Ishikawa (cell line): ENCODE measurements around the gene ELF3.

ENCODE experiments used
- CEBPB ChIP-seq: IDR thresholded peaks from 2 replicates; pipeline ENCODE4 v1.6.1; 2012
- CREB1 ChIP-seq: IDR thresholded peaks from 2 replicates; pipeline ENCODE4 v1.6.1; 2012; ENCODE audit warnings: low read depth
- EGR1 ChIP-seq: IDR thresholded peaks from 2 replicates; pipeline ENCODE4 v1.6.1; 2012
- EP300 ChIP-seq: IDR thresholded peaks from 2 replicates; pipeline ENCODE4 v1.6.1; 2012; ENCODE audit warnings: borderline replicate concordance
- FOXM1 ChIP-seq: IDR thresholded peaks from 2 replicates; pipeline ENCODE4 v1.6.1; 2012; ENCODE audit warnings: low read depth, borderline replicate concordance
- NFIC ChIP-seq: IDR thresholded peaks from 2 replicates; pipeline ENCODE4 v1.6.1; 2012
- RAD21 ChIP-seq: IDR thresholded peaks from 2 replicates; pipeline ENCODE4 v1.6.1; 2012; ENCODE audit warnings: low read depth
- TAF1 ChIP-seq: IDR thresholded peaks from 2 replicates; pipeline ENCODE4 v1.6.1; 2012; ENCODE audit warnings: low read depth, mild to moderate bottlenecking
- TCF12 ChIP-seq: IDR thresholded peaks from 2 replicates; pipeline ENCODE4 v1.6.1; 2012; ENCODE audit warnings: low read depth
- TEAD4 ChIP-seq: IDR thresholded peaks from 2 replicates; pipeline ENCODE4 v1.6.1; 2012
- USF1 ChIP-seq: IDR thresholded peaks from 2 replicates; pipeline ENCODE4 v1.6.1; 2012
- YY1 ChIP-seq: IDR thresholded peaks from 2 replicates; pipeline ENCODE4 v1.6.1; 2012; ENCODE audit warnings: low read depth
- ZBTB7A ChIP-seq: IDR thresholded peaks from 2 replicates; pipeline ENCODE4 v1.6.1; 2012; ENCODE audit warnings: low read depth
- TF ChIP-seq, protein P1 (sequence below): IDR thresholded peaks from 2 replicates; pipeline ENCODE4 v1.6.1; 2012; ENCODE audit warnings: low read depth, mild to moderate bottlenecking
- TF ChIP-seq, protein P2 (sequence below): IDR thresholded peaks from 2 replicates; pipeline ENCODE4 v1.6.1; 2012

The ELF3 gene

GRCh38 chr1:202010180-202011015 lies at the start of gene ELF3:
TSS of gene ELF3 (plus strand) at chr1:202010587. CDS start at chr1:202011137, 550 bp downstream.
- TF ChIP-seq EGR1, result no peak
- TF ChIP-seq NFIC, result peak; percentile 87
- 0 out of 2 replicates have a peak, but pooled peaks have one; percentile 7 for TF ChIP-seq CREB1
- TF ChIP-seq, protein P1, sequence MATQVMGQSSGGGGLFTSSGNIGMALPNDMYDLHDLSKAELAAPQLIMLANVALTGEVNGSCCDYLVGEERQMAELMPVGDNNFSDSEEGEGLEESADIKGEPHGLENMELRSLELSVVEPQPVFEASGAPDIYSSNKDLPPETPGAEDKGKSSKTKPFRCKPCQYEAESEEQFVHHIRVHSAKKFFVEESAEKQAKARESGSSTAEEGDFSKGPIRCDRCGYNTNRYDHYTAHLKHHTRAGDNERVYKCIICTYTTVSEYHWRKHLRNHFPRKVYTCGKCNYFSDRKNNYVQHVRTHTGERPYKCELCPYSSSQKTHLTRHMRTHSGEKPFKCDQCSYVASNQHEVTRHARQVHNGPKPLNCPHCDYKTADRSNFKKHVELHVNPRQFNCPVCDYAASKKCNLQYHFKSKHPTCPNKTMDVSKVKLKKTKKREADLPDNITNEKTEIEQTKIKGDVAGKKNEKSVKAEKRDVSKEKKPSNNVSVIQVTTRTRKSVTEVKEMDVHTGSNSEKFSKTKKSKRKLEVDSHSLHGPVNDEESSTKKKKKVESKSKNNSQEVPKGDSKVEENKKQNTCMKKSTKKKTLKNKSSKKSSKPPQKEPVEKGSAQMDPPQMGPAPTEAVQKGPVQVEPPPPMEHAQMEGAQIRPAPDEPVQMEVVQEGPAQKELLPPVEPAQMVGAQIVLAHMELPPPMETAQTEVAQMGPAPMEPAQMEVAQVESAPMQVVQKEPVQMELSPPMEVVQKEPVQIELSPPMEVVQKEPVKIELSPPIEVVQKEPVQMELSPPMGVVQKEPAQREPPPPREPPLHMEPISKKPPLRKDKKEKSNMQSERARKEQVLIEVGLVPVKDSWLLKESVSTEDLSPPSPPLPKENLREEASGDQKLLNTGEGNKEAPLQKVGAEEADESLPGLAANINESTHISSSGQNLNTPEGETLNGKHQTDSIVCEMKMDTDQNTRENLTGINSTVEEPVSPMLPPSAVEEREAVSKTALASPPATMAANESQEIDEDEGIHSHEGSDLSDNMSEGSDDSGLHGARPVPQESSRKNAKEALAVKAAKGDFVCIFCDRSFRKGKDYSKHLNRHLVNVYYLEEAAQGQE, result no peak
- TF ChIP-seq USF1, result 0 out of 2 replicates have a peak, but pooled peaks have one; percentile 25
- TF ChIP-seq RAD21, result peak; percentile 10; the same call in 1 of the 2 replicates
- TF ChIP-seq EP300, result peak; percentile 84
- TF ChIP-seq TCF12, result peak; percentile 90
- TF ChIP-seq ZBTB7A, result no peak; the same call in 1 of the 2 replicates
- no peak; the same call in 1 of the 2 replicates for TF ChIP-seq FOXM1
- no peak for TF ChIP-seq YY1
- TF ChIP-seq TEAD4, result peak; percentile 67
- no peak; the same call in 1 of the 2 replicates for TF ChIP-seq CEBPB
- TF ChIP-seq, protein P2, sequence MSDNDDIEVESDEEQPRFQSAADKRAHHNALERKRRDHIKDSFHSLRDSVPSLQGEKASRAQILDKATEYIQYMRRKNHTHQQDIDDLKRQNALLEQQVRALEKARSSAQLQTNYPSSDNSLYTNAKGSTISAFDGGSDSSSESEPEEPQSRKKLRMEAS, result peak; percentile 61; the same call in 1 of the 2 replicates
- peak; percentile 90 for TF ChIP-seq TAF1

DNA sequence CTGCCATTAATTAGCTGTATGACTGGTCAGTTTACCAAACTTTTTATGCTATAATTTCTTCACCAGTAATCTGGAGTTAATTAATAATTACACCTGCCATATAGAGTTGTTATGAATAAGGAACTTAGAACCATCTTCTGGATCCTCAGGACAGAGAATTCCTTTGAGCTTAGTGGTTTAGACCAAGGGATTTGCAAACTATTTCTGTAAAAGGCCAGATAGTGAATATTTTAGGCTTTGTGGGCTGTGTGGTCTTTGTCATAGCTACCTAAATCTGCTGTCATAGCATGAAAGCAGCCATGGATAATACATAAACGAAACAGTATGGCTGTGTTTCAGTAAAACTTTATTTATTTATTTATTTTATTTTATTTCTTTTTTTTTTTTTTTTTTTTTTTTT lies 46.1 kb upstream of the ELF3 start:
- no peak for TF ChIP-seq NFIC
- TF ChIP-seq CEBPB, result no peak
- TF ChIP-seq TCF12, result no peak
- no peak for TF ChIP-seq EGR1
- TF ChIP-seq, protein P1, result no peak
- no peak for TF ChIP-seq ZBTB7A
- TF ChIP-seq RAD21, result no peak
- TF ChIP-seq TAF1, result no peak
- no peak for TF ChIP-seq FOXM1
- TF ChIP-seq TEAD4, result no peak
- TF ChIP-seq USF1, result no peak
- TF ChIP-seq, protein P2, result no peak
- no peak for TF ChIP-seq YY1

DNA sequence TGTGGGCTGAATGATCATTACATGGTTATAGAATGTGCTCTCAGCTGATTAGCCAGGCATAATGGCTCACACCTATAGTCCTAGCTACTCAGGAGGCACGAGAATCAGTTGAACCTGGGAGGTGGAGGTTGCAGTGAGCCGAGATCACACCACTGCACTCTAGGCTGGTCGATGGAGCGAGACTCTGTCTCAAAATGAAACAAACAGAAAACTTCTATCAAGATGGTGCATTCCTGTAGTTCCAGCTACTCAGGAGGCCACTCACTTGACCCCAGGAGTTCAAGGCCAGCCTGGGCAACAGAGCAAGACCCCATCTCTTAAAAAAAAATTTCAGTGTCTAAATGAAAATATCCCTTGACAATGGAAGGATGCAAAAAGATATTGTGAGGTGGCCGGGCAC lies 44.2 kb upstream of the ELF3 start:
- TF ChIP-seq, protein P2, result no peak
- TF ChIP-seq NFIC (no peak), FOXM1 (no peak), RAD21 (no peak), CREB1 (no peak)

GRCh38 chr1:201968202-201968925 lies 42.0 kb upstream of the ELF3 start:
- TF ChIP-seq YY1 (no peak), FOXM1 (no peak), CREB1 (no peak), USF1 (no peak), ZBTB7A (no peak), TCF12 (no peak), CEBPB (no peak), EP300 (no peak), EGR1 (no peak), RAD21 (no peak)
- TF ChIP-seq, protein P1, result no peak
- TF ChIP-seq, protein P2, result no peak
